HG03135 (cell line): ENCODE data around the gene PRRC2B.
A peak's percentile ranks its signal among the peaks of the same experiment; 100 is the strongest.
"Not testable (repeated sequence)": the region's sequence is repeated elsewhere in the genome, so short reads cannot be mapped to it uniquely, and the experiment has no call there.

Experiments used
- ATAC-seq: cut with Tn5 transposase; IDR thresholded peaks from one replicate; pipeline ENCODE4 v1.9.1; 2021; ENCODE audit warnings: mild to moderate bottlenecking, moderate library complexity; ENCODE audit not compliant: unreplicated experiment

Gene PRRC2B

GRCh38 chr9:131386281-131386680 lies 7.6 kb upstream of the PRRC2B start:
- no peak for ATAC-seq

DNA sequence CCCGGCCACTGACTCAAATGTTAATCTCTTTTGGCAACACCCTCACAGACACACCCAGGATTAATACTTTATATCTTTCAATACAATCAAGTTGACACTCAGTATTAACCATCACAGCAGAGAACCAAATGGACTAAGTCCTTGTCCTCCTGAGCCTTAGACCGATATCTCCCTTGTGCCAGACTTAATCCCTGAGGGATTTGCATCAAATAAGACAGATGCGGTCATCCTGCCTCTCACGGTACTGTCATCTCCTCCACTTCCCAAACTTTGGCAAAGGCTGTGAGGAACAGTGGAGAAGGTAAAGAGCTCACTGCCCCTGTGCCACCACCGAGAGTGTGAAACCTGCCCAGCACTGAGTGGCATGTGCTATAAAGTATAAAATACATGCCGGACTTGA lies 6.5 kb upstream of the PRRC2B start:
- no peak for ATAC-seq

DNA sequence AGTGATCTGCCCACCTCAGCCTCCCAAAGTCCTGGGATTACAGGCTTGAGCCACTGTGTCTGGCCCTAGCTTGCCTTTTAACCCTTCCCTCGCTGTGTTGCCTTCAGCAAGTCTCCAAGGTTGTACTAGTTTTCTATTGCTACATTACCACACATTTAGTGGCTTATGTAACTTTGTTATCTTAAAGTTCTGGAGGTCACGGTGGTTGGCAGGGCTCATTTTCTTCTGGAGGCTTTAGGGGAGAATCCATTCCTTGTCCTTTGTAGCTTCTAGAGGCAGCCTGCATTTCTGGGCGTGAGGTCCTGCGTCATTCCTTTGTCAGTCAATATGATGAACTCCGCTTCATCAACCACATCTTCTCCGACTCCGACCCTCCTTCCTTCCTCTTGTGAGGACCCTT lies 2.9 kb upstream of the PRRC2B start:
- no peak for ATAC-seq

GRCh38 chr9:131391504-131391903 lies 2.4 kb upstream of the PRRC2B start:
- ATAC-seq, result no peak

- ATAC-seq, result peak; percentile 43
Measured at GRCh38 chr9:131394464-131395156, 724 bp downstream of the PRRC2B start.

DNA sequence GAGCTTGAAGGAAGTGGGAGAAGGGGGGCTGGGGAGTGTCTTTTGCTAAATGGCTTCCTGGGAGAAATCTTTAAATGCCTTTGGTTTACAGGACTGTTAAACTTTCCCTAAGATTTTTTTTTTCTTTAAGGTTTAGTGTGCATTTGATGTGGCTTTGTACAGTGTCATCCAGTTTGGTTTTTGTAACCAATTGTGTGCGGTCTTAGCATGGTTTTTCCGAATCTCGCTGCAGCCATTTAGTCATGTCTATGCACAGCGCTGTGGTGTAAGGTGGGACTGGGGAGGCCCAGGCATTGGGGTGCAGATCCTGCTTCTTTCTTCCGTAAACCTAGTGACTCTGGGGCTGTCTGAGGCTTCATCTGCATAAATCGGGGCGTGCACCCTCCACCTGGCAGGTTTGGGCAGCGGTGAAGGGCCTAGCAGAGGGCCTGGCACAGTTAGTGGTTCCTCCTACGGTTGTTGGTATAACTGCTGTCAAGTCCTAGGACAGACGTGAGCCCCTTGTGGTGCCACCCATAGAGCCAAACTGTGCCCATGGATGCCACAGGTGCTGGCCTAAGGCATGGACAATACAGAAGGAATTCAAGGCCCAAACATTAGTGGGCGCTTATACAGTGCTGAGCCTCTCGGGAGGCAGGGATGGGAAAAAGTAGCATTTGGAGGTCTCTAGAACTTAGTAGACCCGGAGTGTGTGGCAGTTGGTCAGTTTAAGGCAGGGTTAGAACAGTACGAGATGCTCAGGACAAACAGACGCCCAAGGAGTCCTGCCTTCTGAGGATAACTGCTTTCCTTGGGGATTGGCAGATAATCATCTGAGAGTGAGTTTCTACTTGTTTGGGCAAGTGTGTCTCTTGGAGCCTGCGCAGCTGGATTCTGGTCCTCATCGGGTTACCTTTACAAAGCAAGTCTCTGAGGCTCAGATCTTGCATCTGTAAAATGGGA lies 1.5 kb downstream of the PRRC2B start:
- ATAC-seq, result peak; percentile 32

- not testable (repeated sequence) for ATAC-seq
Measured at GRCh38 chr9:131396099-131396479, 2.2 kb downstream of the PRRC2B start.

- no peak for ATAC-seq
Measured at GRCh38 chr9:131396626-131397025, 2.7 kb downstream of the PRRC2B start.

DNA sequence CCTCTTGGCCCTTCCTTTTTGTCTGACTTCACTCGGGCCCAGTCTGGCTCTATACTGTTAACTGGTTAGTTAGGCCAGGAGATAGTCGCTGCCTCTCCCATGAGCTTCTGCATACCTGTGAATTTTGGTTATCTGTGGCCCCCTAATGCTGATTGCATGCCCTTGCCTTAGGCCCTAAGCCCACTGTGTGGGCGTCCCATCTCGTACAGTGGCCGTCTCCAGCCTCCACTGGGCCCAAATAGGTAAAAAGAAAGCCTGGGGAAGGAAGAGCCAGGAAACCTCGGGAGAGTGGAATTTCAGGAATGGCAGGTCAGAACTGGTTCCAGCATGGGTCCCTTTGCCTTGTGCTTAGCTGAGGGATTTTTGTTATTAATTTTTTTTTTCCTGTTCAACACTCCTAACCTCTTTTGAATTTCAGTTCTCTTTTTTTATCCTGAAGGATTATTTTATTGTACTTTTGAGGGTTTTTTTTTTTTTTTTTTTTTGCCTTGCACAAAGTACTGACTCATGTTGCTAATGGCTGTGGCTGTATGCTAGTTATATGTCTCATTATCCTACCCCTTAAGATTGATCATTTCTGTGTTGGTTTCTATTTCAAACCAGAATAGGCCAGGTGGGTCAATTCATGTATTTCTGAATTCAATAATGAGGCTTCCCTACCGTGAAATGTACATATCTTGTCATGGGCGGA lies 3.4 kb downstream of the PRRC2B start:
- no peak for ATAC-seq

DNA sequence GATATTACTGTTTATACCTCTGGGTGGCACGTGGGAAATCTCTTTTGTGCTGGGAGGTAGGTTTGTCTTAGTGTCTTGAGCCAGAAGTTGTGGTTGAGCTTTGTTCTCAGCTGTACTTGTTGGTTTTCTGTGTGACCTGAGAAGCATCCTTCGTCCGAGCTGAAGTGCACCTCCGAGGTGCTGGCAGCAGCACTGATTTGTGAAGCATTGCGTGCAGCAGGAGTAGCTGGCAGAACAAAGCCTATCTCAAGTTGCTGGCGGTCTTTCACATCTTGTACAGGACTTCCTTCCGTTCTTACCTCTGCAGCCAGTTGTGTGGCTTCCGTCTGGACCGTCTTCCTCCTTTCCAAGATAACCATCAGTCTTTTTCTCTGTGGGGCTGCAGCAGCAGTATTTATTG lies 4.3 kb downstream of the PRRC2B start:
- ATAC-seq, result no peak

DNA sequence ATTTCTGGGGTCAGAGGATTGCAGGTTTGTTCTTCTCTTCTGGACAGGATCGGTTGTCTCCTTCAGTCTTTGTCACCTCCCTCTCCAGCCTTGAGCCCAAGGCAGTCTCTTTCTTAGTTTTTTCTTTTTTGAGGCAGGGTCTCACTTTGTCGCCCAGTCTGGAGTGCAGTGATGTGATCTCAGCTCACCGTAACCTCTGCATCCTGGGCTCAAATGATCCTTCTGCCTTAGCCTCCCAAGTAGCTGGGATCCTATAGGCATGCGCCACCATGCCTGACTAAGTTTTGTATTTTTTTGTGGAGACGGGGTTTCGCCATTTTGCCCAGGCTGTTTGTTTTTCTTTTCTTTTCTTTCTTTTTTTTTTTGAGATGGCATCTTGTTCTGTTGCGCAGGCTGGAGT lies 6.1 kb downstream of the PRRC2B start:
- ATAC-seq, result no peak

DNA sequence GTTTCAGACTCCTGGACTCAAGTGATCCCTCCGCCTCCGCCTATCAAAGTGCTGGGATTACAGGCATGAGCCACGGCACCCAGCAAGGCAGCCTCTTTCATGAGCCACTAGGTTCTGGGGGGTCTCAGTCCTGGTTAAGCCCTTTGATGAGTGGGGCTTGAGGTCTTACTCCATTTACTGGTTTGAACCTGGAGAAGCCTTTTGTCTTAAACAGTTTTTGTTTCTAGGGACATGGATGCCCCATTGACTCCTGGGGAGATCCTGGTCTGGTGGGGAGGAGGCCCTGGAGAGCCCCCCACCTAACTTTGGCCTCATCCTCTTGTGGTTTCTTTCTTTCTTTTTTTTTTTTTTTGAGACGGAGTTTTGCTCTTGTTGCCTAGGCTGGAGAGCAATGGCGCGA lies 6.7 kb downstream of the PRRC2B start:
- ATAC-seq, result no peak

GRCh38 chr9:131402073-131402472 lies 8.2 kb downstream of the PRRC2B start:
- no peak for ATAC-seq

GRCh38 chr9:131402738-131403492 lies 9.0 kb downstream of the PRRC2B start:
- no peak for ATAC-seq

DNA sequence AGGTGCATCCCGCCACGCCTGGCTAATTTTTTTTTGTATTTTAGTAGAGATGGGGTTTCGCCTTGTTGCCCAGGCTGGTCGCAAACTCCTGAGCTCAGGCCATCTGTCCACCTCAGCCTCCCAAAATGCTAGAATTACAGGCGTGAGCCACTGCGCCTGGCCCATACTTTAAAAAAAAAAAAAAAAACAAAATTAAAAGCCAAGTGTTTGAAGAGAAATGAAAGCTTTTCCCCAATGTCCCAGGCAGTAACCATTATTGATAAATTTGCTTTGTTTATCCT lies 9.5 kb downstream of the PRRC2B start:
- ATAC-seq, result no peak

GRCh38 chr9:131404581-131404980 lies 10.7 kb downstream of the PRRC2B start:
- no peak for ATAC-seq

DNA sequence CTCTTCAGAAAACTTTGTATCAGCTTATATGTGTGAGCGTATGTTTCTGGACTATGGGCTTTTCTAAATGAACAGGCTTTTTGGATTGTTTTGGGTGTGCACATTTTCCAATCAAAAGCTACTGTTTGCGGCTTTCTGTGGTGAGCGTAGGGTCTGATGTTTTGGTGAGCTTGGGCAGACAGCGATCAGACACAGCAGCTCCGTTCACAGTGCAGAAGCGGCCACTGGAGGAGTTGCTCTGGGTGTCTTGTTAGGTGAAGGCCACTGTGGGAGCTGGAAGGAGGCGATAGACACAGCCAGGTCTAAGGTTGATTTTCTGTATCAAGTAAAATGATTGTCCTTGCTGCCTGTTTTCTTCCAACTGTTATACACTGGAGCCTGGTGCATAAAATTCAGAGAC lies 11.1 kb downstream of the PRRC2B start:
- no peak for ATAC-seq

- ATAC-seq, result no peak
Measured at GRCh38 chr9:131405428-131405827, 11.5 kb downstream of the PRRC2B start.

- ATAC-seq, result no peak
Measured at GRCh38 chr9:131405858-131406537, 12.1 kb downstream of the PRRC2B start.

DNA sequence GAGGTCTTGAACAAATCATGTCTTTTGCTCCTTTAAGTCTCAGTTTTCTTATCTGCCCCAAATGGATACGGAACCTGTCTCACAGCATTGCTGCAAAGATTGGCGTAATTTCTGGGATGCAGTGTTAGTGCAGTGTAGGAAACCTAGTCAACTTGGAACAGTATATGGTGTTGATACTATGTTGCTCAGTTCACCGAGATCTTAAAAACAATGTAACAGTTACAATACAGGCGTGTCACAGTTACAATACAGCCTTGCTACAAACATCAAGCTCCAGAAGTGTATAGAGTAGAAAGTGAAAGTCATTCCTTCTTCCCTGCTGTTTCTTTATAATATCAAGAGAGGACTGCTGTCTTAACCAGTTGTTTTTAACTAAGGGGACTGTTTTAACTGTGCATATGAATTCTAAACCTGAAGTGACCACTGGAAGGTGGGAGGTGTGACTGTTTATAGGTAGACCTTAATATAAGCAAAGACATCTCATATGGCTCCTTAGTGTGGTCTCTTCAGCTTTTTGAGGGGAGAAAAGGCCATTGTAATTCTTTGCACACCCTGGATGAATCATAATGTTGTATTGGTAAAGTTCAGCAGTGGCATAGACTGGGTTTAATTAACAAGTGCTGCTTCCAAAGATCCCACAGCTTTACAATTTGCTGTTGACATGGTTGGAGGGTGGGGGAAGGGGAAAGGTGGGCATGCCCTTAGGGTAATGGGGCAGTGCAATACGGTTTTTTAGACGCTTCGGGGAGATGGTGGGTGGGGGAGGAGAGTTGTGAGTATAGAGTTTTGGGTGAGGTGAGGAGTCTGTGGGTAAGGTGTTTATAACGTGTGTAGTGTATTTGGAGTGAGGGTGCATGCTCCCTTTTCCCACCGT lies 12.9 kb downstream of the PRRC2B start:
- no peak for ATAC-seq
